Measurements from ENCODE around the gene KRTAP19-1. TPM values are rescaled to one million over a fixed set of nuclear protein-coding genes. Genes with fewer than 3 reads are reported as not detected.

The KRTAP19-1 gene
- total and polyA plus RNA-seq, 2 of the 8 experiments (the other 6 are each of a cell fraction or from before 2014, with no cell fraction given): not detected

GRCh38 chr21:30480145-30480544 is at the start of gene KRTAP19-1 (continued):
- TF ChIP-seq POU5F1 (IDR thresholded peaks at IDR 0.05; ENCODE audit: low read depth, low read length) (no peak), CEBPB (IDR thresholded peaks at IDR 0.05; ENCODE audit: low read depth, low read length) (no peak), YY1 (IDR thresholded peaks at IDR 0.05; ENCODE audit: low read depth, low read length) (no peak), BCL11A (IDR thresholded peaks at IDR 0.05; ENCODE audit: low read depth in 2 of 2, low read length in 2 of 2) (no peak), SAP30 (IDR thresholded peaks at IDR 0.05; ENCODE audit: insufficient read depth, insufficient replicate concordance, low read length) (no peak)
